Measurements from ENCODE around the gene ENPP1. TPM values are rescaled to one million over a fixed set of nuclear protein-coding genes. Genes with fewer than 3 reads are reported as not detected.
"Not testable (repeated sequence)": the region's sequence is repeated elsewhere in the genome, so short reads cannot be mapped to it uniquely, and the experiment has no call there.

The ENPP1 gene
- total and polyA plus RNA-seq, 2 donors (not counting 1 experiment from before 2014, with no cell fraction given): 48.6 to 85.4 TPM

DNA sequence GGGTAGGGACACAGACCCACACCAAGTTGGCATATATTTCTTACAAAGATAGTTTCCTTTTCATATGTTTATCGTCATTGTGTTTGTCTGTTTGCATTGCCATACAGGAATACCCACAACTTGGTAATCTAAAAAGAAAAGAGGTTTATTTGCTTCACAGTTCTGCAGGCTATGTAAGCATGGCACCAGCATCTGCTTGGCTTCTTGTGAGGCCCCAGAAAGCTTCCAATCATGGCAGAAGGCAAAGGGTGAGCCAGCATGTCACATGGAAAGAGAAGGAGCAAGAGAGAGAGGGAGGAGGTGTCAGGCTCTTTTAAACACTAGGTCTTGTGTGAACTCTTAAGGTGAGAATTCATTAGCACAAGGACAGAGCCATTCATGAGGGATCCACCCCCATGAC lies 90.9 kb downstream of the ENPP1 start:
- Histone ChIP-seq H2AFZ (ENCODE audit: low read length) (no peak overlapping the region), H3K79me2 (ENCODE audit: control insufficient read depth, insufficient read depth, low read length) (no peaks in the 10 kb centered on the region), H3K4me1 (ENCODE audit: control insufficient read depth, extremely low read depth, insufficient read depth, low read length) (no peaks in the 10 kb centered on the region), H3K9me3 (ENCODE audit: control insufficient read depth, insufficient read depth, low read depth, low read length) (no peaks in the 10 kb centered on the region), H3K4me2 (ENCODE audit: extremely low read depth, insufficient read depth, low read length) (no peak overlapping the region), H3K4me3 (replicated peaks in 1 of 4; ENCODE audit: control extremely low read depth in 1 of 4, insufficient read depth in 1 of 4, low read depth in 3 of 4, low read length in 4 of 4) (no peak overlapping the region), H3K27me3 (ENCODE audit: control insufficient read depth, insufficient read depth, low read length) (no peaks in the 10 kb centered on the region), H4K20me1 (ENCODE audit: control insufficient read depth, extremely low read depth, insufficient read depth, low read length) (no peaks in the 10 kb centered on the region), H3K27ac (ENCODE audit: insufficient read depth, low read length) (no peak overlapping the region), H3K36me3 (ENCODE audit: control insufficient read depth, insufficient read depth, low read length) (no peaks in the 10 kb centered on the region), H3K9ac (ENCODE audit: insufficient read depth, low read length) (no peak overlapping the region)
- no peak for DNase-seq (ENCODE audit: low read depth in 2 of 2)
- no peak for TF ChIP-seq EZH2 (IDR thresholded peaks at IDR 0.05; ENCODE audit: low read length, missing control alignments)
- no peak for TF ChIP-seq CTCF (conservative IDR thresholded peaks at IDR 0.05 in 1 of 2, IDR thresholded peaks at IDR 0.05 in 1 of 2; ENCODE audit: low read depth in 1 of 2, low read length in 2 of 2)

DNA sequence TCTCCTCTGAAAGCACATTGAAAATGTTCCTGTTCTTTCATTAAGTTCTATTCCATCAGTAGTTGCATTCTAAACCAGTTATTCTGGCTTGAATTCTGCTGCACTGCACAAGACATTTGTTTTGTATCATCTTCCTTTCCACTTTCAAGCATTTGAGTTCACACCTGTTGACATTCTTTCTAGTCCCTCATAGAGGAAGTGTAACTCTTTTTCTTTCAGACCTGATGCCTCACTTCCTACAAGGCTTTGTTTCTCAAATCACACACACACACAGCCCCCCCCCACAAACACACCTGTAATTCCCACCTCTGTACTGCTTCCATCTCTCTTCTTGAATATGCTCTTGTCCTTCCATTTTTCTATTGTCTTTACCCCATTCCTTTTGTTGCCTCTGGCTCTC lies 92.4 kb downstream of the ENPP1 start:
- Histone ChIP-seq H3K9ac (ENCODE audit: insufficient read depth, low read length) (no peak overlapping the region), H3K27me3 (ENCODE audit: control insufficient read depth, insufficient read depth, low read length) (no peaks in the 10 kb centered on the region), H4K20me1 (ENCODE audit: control insufficient read depth, extremely low read depth, insufficient read depth, low read length) (no peaks in the 10 kb centered on the region), H3K79me2 (ENCODE audit: control insufficient read depth, insufficient read depth, low read length) (no peaks in the 10 kb centered on the region), H3K4me3 (replicated peaks in 1 of 4; ENCODE audit: control extremely low read depth in 1 of 4, insufficient read depth in 1 of 4, low read depth in 3 of 4, low read length in 4 of 4) (no peak overlapping the region), H3K36me3 (ENCODE audit: control insufficient read depth, insufficient read depth, low read length) (no peaks in the 10 kb centered on the region), H3K9me3 (ENCODE audit: control insufficient read depth, insufficient read depth, low read depth, low read length) (no peaks in the 10 kb centered on the region), H3K4me1 (ENCODE audit: control insufficient read depth, extremely low read depth, insufficient read depth, low read length) (no peaks in the 10 kb centered on the region), H3K4me2 (ENCODE audit: extremely low read depth, insufficient read depth, low read length) (no peak overlapping the region), H3K27ac (ENCODE audit: insufficient read depth, low read length) (no peak overlapping the region), H2AFZ (ENCODE audit: low read length) (no peak overlapping the region)
- TF ChIP-seq CTCF (conservative IDR thresholded peaks at IDR 0.05 in 1 of 2, IDR thresholded peaks at IDR 0.05 in 1 of 2; ENCODE audit: low read depth in 1 of 2, low read length in 2 of 2) (no peak), EZH2 (IDR thresholded peaks at IDR 0.05; ENCODE audit: low read length, missing control alignments) (no peak)
- no peak for DNase-seq (ENCODE audit: low read depth in 2 of 2)

DNA sequence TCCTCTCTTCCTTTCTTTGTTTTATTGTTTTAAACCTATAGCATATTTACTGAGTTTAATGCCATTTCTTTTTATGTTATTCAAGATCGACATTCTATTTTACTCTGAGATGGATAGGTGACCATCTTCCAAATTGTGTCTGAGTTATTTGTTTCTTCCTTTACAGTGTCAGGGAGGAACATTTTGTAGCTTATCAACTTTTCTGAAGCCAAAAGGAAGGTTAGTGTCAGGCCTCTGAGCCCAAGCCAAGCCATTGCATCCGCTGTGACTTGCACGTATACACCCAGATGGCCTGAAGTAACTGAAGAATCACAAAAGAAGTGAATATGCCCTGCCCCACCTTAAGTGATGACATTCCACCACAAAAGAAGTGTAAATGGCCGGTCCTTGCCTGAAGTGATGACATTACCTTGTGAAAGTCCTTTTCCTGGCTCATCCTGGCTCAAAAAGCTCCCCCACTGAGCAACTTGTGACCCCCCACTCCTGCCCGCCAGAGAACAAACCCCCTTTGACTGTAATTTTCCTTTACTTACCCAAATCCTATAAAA lies 93.6 kb downstream of the ENPP1 start:
- not testable (repeated sequence) for H3K4me1 ChIP-seq (ENCODE audit: control insufficient read depth, extremely low read depth, insufficient read depth, low read length); H3K27ac ChIP-seq (ENCODE audit: insufficient read depth, low read length); H3K4me3 ChIP-seq (replicated peaks in 1 of 4; ENCODE audit: control extremely low read depth in 1 of 4, insufficient read depth in 1 of 4, low read depth in 3 of 4, low read length in 4 of 4); H4K20me1 ChIP-seq (ENCODE audit: control insufficient read depth, extremely low read depth, insufficient read depth, low read length); H3K27me3 ChIP-seq (ENCODE audit: control insufficient read depth, insufficient read depth, low read length); H3K9ac ChIP-seq (ENCODE audit: insufficient read depth, low read length); H3K36me3 ChIP-seq (ENCODE audit: control insufficient read depth, insufficient read depth, low read length); DNase-seq (ENCODE audit: low read depth in 2 of 2); H3K79me2 ChIP-seq (ENCODE audit: control insufficient read depth, insufficient read depth, low read length); H3K4me2 ChIP-seq (ENCODE audit: extremely low read depth, insufficient read depth, low read length); H3K9me3 ChIP-seq (ENCODE audit: control insufficient read depth, insufficient read depth, low read depth, low read length); H2AFZ ChIP-seq (ENCODE audit: low read length)

DNA sequence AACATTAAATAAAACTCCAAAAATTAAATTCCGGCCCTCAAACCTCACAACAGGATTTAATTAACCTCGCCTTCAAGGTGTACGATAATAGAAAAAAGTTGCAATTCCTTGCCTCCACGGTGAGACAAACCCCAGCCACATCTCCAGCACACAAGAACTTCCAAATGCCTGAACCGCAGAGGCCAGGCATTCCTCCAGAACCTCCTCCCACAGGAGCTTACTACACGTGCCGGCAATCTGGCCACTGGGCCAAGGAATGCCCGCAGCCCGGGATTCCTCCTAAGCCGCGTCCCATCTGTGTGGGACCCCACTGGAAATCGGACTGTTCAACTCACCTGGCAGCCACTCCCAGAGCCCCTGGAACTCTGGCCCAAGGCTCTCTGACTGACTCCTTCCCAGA lies 95.9 kb downstream of the ENPP1 start:
- H4K20me1 ChIP-seq (ENCODE audit: control insufficient read depth, extremely low read depth, insufficient read depth, low read length); H3K4me3 ChIP-seq (replicated peaks in 1 of 4; ENCODE audit: control extremely low read depth in 1 of 4, insufficient read depth in 1 of 4, low read depth in 3 of 4, low read length in 4 of 4); H3K9me3 ChIP-seq (ENCODE audit: control insufficient read depth, insufficient read depth, low read depth, low read length); H3K4me1 ChIP-seq (ENCODE audit: control insufficient read depth, extremely low read depth, insufficient read depth, low read length); H2AFZ ChIP-seq (ENCODE audit: low read length); H3K27ac ChIP-seq (ENCODE audit: insufficient read depth, low read length); H3K36me3 ChIP-seq (ENCODE audit: control insufficient read depth, insufficient read depth, low read length); DNase-seq (ENCODE audit: low read depth in 2 of 2); H3K79me2 ChIP-seq (ENCODE audit: control insufficient read depth, insufficient read depth, low read length); H3K27me3 ChIP-seq (ENCODE audit: control insufficient read depth, insufficient read depth, low read length); H3K9ac ChIP-seq (ENCODE audit: insufficient read depth, low read length); H3K4me2 ChIP-seq (ENCODE audit: extremely low read depth, insufficient read depth, low read length): not testable (repeated sequence)

GRCh38 chr6:131908787-131909186 lies 101.0 kb downstream of the ENPP1 start:
- H3K9ac ChIP-seq (ENCODE audit: insufficient read depth, low read length); H2AFZ ChIP-seq (ENCODE audit: low read length); H3K27me3 ChIP-seq (ENCODE audit: control insufficient read depth, insufficient read depth, low read length); H3K4me3 ChIP-seq (replicated peaks in 1 of 4; ENCODE audit: control extremely low read depth in 1 of 4, insufficient read depth in 1 of 4, low read depth in 3 of 4, low read length in 4 of 4); H4K20me1 ChIP-seq (ENCODE audit: control insufficient read depth, extremely low read depth, insufficient read depth, low read length); H3K79me2 ChIP-seq (ENCODE audit: control insufficient read depth, insufficient read depth, low read length); H3K36me3 ChIP-seq (ENCODE audit: control insufficient read depth, insufficient read depth, low read length); DNase-seq (ENCODE audit: low read depth in 2 of 2); H3K27ac ChIP-seq (ENCODE audit: insufficient read depth, low read length); H3K4me2 ChIP-seq (ENCODE audit: extremely low read depth, insufficient read depth, low read length); H3K9me3 ChIP-seq (ENCODE audit: control insufficient read depth, insufficient read depth, low read depth, low read length); H3K4me1 ChIP-seq (ENCODE audit: control insufficient read depth, extremely low read depth, insufficient read depth, low read length): not testable (repeated sequence)
